Measurements from ENCODE around the gene PDIA6.

- TF ChIP-seq CTCF (IDR thresholded peaks at IDR 0.05), result no peak
- TF ChIP-seq ZFX (IDR thresholded peaks at IDR 0.05; ENCODE audit: borderline replicate concordance), result no peak
These were observed 17.0 kb downstream of the PDIA6 start for GRCh38 chr2:10795508-10796046.

Data from 22Rv1 (cell line).